ENCODE data around the gene MXD3. TPM values are rescaled to one million over a fixed set of nuclear protein-coding genes. Genes with fewer than 3 reads are reported as not detected.

The MXD3 gene
- total RNA-seq, 1 experiment from 2014 or later = 36.3 TPM

DNA sequence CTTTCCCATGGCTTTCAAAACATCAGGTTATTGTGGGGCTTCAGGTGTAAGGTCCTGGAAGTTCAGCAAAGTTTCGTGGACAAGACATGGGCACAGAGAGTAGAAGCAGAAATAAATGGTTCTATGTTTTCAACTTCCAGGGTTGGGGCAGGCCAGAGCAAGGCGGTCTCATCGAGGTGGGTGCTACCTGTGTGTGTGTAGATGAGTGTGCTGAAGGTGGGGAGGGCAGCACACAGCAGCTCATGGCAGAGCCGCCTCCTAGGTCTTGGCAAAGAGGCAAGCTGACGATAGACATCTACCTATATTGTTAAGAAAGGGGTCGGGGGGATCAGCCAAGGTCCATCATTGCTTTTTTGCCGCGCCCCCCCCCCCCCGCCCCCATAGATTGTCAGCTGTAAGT, 12.0 kb downstream of the MXD3 start:
- TF ChIP-seq, protein P1, sequence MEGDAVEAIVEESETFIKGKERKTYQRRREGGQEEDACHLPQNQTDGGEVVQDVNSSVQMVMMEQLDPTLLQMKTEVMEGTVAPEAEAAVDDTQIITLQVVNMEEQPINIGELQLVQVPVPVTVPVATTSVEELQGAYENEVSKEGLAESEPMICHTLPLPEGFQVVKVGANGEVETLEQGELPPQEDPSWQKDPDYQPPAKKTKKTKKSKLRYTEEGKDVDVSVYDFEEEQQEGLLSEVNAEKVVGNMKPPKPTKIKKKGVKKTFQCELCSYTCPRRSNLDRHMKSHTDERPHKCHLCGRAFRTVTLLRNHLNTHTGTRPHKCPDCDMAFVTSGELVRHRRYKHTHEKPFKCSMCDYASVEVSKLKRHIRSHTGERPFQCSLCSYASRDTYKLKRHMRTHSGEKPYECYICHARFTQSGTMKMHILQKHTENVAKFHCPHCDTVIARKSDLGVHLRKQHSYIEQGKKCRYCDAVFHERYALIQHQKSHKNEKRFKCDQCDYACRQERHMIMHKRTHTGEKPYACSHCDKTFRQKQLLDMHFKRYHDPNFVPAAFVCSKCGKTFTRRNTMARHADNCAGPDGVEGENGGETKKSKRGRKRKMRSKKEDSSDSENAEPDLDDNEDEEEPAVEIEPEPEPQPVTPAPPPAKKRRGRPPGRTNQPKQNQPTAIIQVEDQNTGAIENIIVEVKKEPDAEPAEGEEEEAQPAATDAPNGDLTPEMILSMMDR (IDR thresholded peaks at IDR 0.05; ENCODE audit: unreplicated experiment) = no peak
- DNase-seq = no peak
- Mint-ChIP-seq H3K27me3 (ENCODE audit: unreplicated experiment) (no peaks in the 10 kb centered on the region), H3K27ac (ENCODE audit: unreplicated experiment) (peak overlapping the region; percentile 89), H3K4me1 (ENCODE audit: low read depth, unreplicated experiment) (peaks cover 38% of the 10 kb centered on the region), H3K4me3 (ENCODE audit: low read depth, unreplicated experiment) (no peak overlapping the region), H3K9me3 (ENCODE audit: low read depth, unreplicated experiment) (no peaks in the 10 kb centered on the region), H3K36me3 (ENCODE audit: insufficient read depth, unreplicated experiment) (peaks cover 58% of the 10 kb centered on the region)
- intact Hi-C loops (cut with micrococcal nuclease; ENCODE audit: unreplicated experiment) = loop anchor here (5.0 kb wide), 1 partner anchor 187 kb away; no protein-coding TSS in a partner anchor
- CTCF ChIA-PET = interaction anchor here (2.5 kb wide), 1 partner anchor 10 kb away, joined by 10 read pairs; no protein-coding TSS in a partner anchor
- BruUV-seq (replicated peaks) = no TSS peak

DNA sequence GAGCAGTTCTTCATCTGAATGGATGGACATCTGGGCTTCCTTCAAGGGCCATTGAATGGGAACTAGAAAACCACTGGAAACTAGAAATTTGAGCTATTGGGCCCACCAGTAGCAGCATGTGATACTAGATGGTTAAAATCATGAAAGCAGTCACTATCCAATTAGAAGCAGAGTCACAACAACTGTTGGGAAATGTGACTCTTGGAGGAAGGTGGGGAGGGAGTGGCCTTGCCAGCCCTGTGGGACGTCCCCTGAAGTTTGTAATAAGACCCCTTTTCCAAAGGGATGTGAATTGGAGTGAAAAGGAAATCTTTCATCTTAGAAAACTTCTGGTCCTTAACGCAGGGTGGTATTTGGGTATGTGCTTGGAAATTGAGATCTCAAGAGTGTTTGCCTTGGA, 13.8 kb downstream of the MXD3 start:
- CTCF ChIA-PET = interaction anchor here (0.6 kb wide), 1 partner anchor 1600 kb away, joined by 3 read pairs; no protein-coding TSS in a partner anchor
- H3K36me3 Mint-ChIP-seq (ENCODE audit: insufficient read depth, unreplicated experiment) = peaks cover 49% of the 10 kb centered on the region
- H3K27ac Mint-ChIP-seq (ENCODE audit: unreplicated experiment) = no peak overlapping the region
- TF ChIP-seq, protein P1 (IDR thresholded peaks at IDR 0.05; ENCODE audit: unreplicated experiment) = no peak
- H3K27me3 Mint-ChIP-seq (ENCODE audit: unreplicated experiment) = no peaks in the 10 kb centered on the region
- no peak overlapping the region for H3K4me3 Mint-ChIP-seq (ENCODE audit: low read depth, unreplicated experiment)
- H3K9me3 Mint-ChIP-seq (ENCODE audit: low read depth, unreplicated experiment) = no peaks in the 10 kb centered on the region
- BruUV-seq (replicated peaks) = no TSS peak
- no peak for DNase-seq
- H3K4me1 Mint-ChIP-seq (ENCODE audit: low read depth, unreplicated experiment) = peaks cover 36% of the 10 kb centered on the region
- intact Hi-C loops (cut with micrococcal nuclease; ENCODE audit: unreplicated experiment) = no loop called here

DNA sequence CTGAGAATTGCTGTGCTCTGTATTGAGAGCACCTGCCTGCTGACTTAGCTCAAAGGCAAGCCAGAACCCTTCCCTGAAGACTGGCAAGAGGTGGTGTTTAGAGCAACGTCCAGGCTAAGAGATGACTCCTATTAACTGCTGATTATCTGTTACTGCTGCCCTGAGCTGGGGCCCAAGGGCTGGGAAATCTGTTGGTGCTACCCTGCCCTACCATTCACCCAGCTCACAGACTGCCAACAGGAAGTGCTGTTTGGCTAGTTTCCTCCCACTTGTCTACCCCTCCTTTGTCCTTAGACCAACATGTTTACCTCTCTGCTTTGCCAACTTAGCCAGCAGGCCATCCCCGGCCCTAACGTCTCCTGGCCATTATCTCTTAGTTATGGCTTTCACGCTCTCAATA, 15.1 kb downstream of the MXD3 start:
- no peak for DNase-seq
- TF ChIP-seq, protein P1 (IDR thresholded peaks at IDR 0.05; ENCODE audit: unreplicated experiment) = no peak
- H3K27ac Mint-ChIP-seq (ENCODE audit: unreplicated experiment) = no peak overlapping the region
- H3K36me3 Mint-ChIP-seq (ENCODE audit: insufficient read depth, unreplicated experiment) = peaks cover 36% of the 10 kb centered on the region
- H3K9me3 Mint-ChIP-seq (ENCODE audit: low read depth, unreplicated experiment) = no peaks in the 10 kb centered on the region
- H3K4me1 Mint-ChIP-seq (ENCODE audit: low read depth, unreplicated experiment) = peaks cover 26% of the 10 kb centered on the region
- H3K27me3 Mint-ChIP-seq (ENCODE audit: unreplicated experiment) = no peaks in the 10 kb centered on the region
- intact Hi-C loops (cut with micrococcal nuclease; ENCODE audit: unreplicated experiment) = no loop called here
- CTCF ChIA-PET = interaction anchor here (0.5 to 0.8 kb wide), 2 partner anchors 11 to 20 kb away, joined by 3 to 4 read pairs; no protein-coding TSS in a partner anchor
- no peak overlapping the region for H3K4me3 Mint-ChIP-seq (ENCODE audit: low read depth, unreplicated experiment)
- no TSS peak for BruUV-seq (replicated peaks)

- BruUV-seq (replicated peaks) = no TSS peak
- Mint-ChIP-seq H3K27ac (ENCODE audit: unreplicated experiment) (no peak overlapping the region), H3K9me3 (ENCODE audit: low read depth, unreplicated experiment) (no peaks in the 10 kb centered on the region), H3K36me3 (ENCODE audit: insufficient read depth, unreplicated experiment) (peaks cover 29% of the 10 kb centered on the region), H3K4me3 (ENCODE audit: low read depth, unreplicated experiment) (no peak overlapping the region), H3K27me3 (ENCODE audit: unreplicated experiment) (no peaks in the 10 kb centered on the region), H3K4me1 (ENCODE audit: low read depth, unreplicated experiment) (peaks cover 20% of the 10 kb centered on the region)
- intact Hi-C loops (cut with micrococcal nuclease; ENCODE audit: unreplicated experiment) = no loop called here
- DNase-seq = no peak
- CTCF ChIA-PET = no interaction called here
- TF ChIP-seq, protein P1 (IDR thresholded peaks at IDR 0.05; ENCODE audit: unreplicated experiment) = no peak
These were observed 15.8 kb downstream of the MXD3 start for GRCh38 chr5:177295924-177296323.

All from Calu3 (cell line).